ENCODE results near the gene FUZ. TPM values are rescaled to one million over a fixed set of nuclear protein-coding genes. Genes with fewer than 3 reads are reported as not detected.
A peak's percentile ranks its signal among the peaks of the same experiment; 100 is the strongest.

FUZ gene
- total and polyA plus RNA-seq, 2 of the 4 experiments (the other 2 are of a cell fraction), result 12.1 to 14.3 TPM

DNA sequence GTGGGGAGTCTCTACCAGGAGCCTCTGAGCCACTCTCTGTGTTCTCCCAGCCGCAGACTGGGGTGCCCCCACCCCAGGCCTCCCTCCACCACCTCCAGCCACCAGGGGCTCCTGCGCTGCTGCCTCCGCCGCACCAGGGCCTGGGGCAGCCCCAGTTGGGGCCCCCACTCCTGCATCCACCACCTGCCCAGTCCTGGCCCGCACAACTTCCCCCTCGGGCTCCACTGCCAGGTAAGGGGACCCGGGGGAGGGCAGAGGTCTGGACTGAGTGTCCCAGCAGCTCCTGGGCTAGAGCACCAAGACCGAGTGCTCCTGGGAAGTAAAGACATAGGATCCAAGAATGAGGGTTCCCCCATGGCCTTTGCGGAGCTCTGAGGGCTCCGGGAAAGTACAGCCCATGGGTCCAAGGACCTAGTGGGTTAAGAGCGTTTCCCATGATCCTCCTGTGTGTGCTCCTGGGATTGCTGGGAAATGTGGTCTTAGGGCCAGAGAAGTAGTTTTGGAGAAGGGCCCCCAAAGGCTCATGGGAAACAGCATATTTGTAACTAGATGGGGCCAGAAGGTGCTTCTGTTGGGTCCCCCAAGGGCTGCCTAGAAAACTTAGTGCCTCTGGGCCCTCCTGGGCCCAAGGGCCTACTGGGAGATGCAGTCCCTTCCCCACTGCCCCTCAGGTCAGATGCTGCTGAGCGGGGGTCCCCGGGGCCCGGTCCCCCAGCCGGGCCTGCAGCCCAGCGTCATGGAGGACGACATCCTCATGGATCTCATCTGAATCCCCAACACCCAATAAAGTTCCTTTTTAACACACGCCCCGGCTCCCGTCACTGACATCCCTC is 23.3 kb upstream of the FUZ start:
- no peak overlapping the region for H3K4me2 ChIP-seq (ENCODE audit: low read depth, low read length)
- no peak overlapping the region for H3K56ac ChIP-seq (ENCODE audit: extremely low read depth, insufficient read depth, low read length)
- no peak overlapping the region for H2BK15ac ChIP-seq (ENCODE audit: low read depth, low read length)
- H3K4me1 ChIP-seq (ENCODE audit: control insufficient read depth, insufficient read depth, low read length), result no peaks in the 10 kb centered on the region
- no peaks in the 10 kb centered on the region; the same call in 1 of the 2 replicates for H4K20me1 ChIP-seq (ENCODE audit: insufficient read depth, low read length)
- in situ Hi-C loops (cut with MboI; ENCODE audit: low sequenced_read_pairs) (no loop called here), intact Hi-C loops (cut with micrococcal nuclease) (no loop called here), dilution Hi-C loops (cut with HindIII; ENCODE audit: low sequenced_read_pairs, unreplicated experiment) (no loop called here)
- TF ChIP-seq POLR2A (IDR thresholded peaks at IDR 0.05; ENCODE audit: low read depth, low read length) (no peak), NFE2L2 (IDR thresholded peaks at IDR 0.05; ENCODE audit: low read depth, low read length) (no peak), MAFK (IDR thresholded peaks at IDR 0.05; ENCODE audit: low read depth, low read length) (no peak), MAZ (IDR thresholded peaks at IDR 0.05; ENCODE audit: borderline replicate concordance, low read depth, low read length) (no peak)
- TF ChIP-seq, protein P1, sequence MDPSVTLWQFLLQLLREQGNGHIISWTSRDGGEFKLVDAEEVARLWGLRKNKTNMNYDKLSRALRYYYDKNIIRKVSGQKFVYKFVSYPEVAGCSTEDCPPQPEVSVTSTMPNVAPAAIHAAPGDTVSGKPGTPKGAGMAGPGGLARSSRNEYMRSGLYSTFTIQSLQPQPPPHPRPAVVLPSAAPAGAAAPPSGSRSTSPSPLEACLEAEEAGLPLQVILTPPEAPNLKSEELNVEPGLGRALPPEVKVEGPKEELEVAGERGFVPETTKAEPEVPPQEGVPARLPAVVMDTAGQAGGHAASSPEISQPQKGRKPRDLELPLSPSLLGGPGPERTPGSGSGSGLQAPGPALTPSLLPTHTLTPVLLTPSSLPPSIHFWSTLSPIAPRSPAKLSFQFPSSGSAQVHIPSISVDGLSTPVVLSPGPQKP (IDR thresholded peaks at IDR 0.05; ENCODE audit: borderline replicate concordance, low read depth, low read length), result no peak
- no peak overlapping the region for H2BK20ac ChIP-seq (ENCODE audit: low read depth, low read length)
- no peak overlapping the region for H3K4ac ChIP-seq (ENCODE audit: low read depth, low read length)
- DNase-seq (no peak), ATAC-seq (ENCODE audit: low read depth) (no peak)
- no peaks in the 10 kb centered on the region for H3K9me3 ChIP-seq (ENCODE audit: control insufficient read depth, insufficient read depth, low read length)
- no peak overlapping the region for H4K91ac ChIP-seq (ENCODE audit: insufficient read depth, low read depth, low read length)
- H3K14ac ChIP-seq (replicated peaks; ENCODE audit: low read depth, low read length), result no peak overlapping the region
- POLR2A ChIA-PET (ENCODE audit: unreplicated experiment), result no interaction called here
- no peaks in the 10 kb centered on the region for H3K27me3 ChIP-seq (ENCODE audit: control insufficient read depth, insufficient read depth, low read length)
- no peak overlapping the region for H2AK5ac ChIP-seq (ENCODE audit: low read depth, low read length)
- H3K9me1 ChIP-seq (ENCODE audit: insufficient read depth, low read length), result peaks cover 4% of the 10 kb centered on the region; the same call in 1 of the 2 replicates
- no peak overlapping the region for H4K5ac ChIP-seq (ENCODE audit: low read depth, low read length)
- no peak overlapping the region for H4K8ac ChIP-seq (ENCODE audit: low read depth in 2 of 2, low read length in 2 of 2)
- H3K79me1 ChIP-seq (ENCODE audit: low read depth in 1 of 2, low read length in 2 of 2), result peaks cover 0 to 24% of the 10 kb centered on the region in 2 experiments; a peak in 2 of 4 replicates
- no peak overlapping the region for H3K27ac ChIP-seq (ENCODE audit: insufficient read depth, low read length)
- WGBS, 2 experiments (ENCODE audit: extremely low coverage in 2 of 2, insufficient read length in 1 of 2), result 90% methylated on average over 4 of the region's 20 CpGs; no CpG with 5 or more reads in 1 of the 2 experiments
- H3K4me3 ChIP-seq (ENCODE audit: insufficient read depth, low read depth, low read length), result no peak overlapping the region
- H2AK9ac ChIP-seq (replicated peaks; ENCODE audit: low read depth, low read length, poor library complexity), result peak overlapping the region; percentile 74
- no peak overlapping the region for H2AFZ ChIP-seq (replicated peaks; ENCODE audit: low read length, poor library complexity)
- H3K36me3 ChIP-seq (ENCODE audit: control insufficient read depth, insufficient read depth, low read length), result peaks cover 76% of the 10 kb centered on the region
- H2BK120ac ChIP-seq (ENCODE audit: low read depth, low read length), result no peak overlapping the region
- no peak overlapping the region for H3K9ac ChIP-seq (ENCODE audit: low read depth, low read length)
- no TSS peak for BruUV-seq (replicated peaks)
- H2BK5ac ChIP-seq (ENCODE audit: low read depth, low read length, poor library complexity, severe bottlenecking), result no peak overlapping the region
- H3K23ac ChIP-seq (ENCODE audit: low read depth, low read length), result no peak overlapping the region
- CTCF ChIA-PET, result no interaction called here
- no peak overlapping the region for H3K18ac ChIP-seq (ENCODE audit: low read depth, low read length)

Measured in IMR-90 (cell line).